GM18507 (cell line): Measurements from ENCODE around the gene SAMHD1.
"Not testable (repeated sequence)": the region's sequence is repeated elsewhere in the genome, so short reads cannot be mapped to it uniquely, and the experiment has no call there.

Source experiments
- DNase-seq: peaks from one replicate; pipeline ENCODE4 v3.0.0; 2011; ENCODE audit warnings: low read depth; ENCODE audit not compliant: insufficient read length; ENCODE audit errors: extremely low spot score
- FAIRE-seq: peaks from 2 replicates; lab custom pipeline; 2011; peaks lifted over from hg19 to GRCh38; lab: Jason Lieb, UNC

SAMHD1 gene

GRCh38 chr20:36957875-36958667 lies 6.6 kb upstream of the SAMHD1 start:
- no peak for FAIRE-seq
- DNase-seq, result no peak

- FAIRE-seq (no peak), DNase-seq (no peak)
These were observed 5.2 kb upstream of the SAMHD1 start for GRCh38 chr20:36956674-36957073.

- DNase-seq (no peak), FAIRE-seq (no peak)
These were observed 4.5 kb upstream of the SAMHD1 start for GRCh38 chr20:36956016-36956415.

GRCh38 chr20:36951979-36952738 lies 651 bp upstream of the SAMHD1 start:
- no peak for DNase-seq
- no peak for FAIRE-seq

GRCh38 chr20:36950414-36951197 lies 902 bp downstream of the SAMHD1 start:
- no peak for DNase-seq
- FAIRE-seq, result no peak

GRCh38 chr20:36941401-36941835 lies 10.1 kb downstream of the SAMHD1 start:
- DNase-seq, result no peak
- FAIRE-seq, result no peak

GRCh38 chr20:36937402-36937770 lies 14.1 kb downstream of the SAMHD1 start:
- no peak for FAIRE-seq
- DNase-seq, result no peak

GRCh38 chr20:36936761-36937401 lies 14.6 kb downstream of the SAMHD1 start:
- FAIRE-seq, DNase-seq: not testable (repeated sequence)

GRCh38 chr20:36936341-36936740 lies 15.2 kb downstream of the SAMHD1 start:
- no peak for FAIRE-seq

GRCh38 chr20:36933571-36933970 lies 17.9 kb downstream of the SAMHD1 start:
- not testable (repeated sequence) for FAIRE-seq, DNase-seq

More at GRCh38 chr20:36936341-36936740, 15.2 kb downstream of the SAMHD1 start:
- DNase-seq, result no peak

- FAIRE-seq, result no peak
- no peak for DNase-seq
These were observed 18.8 kb downstream of the SAMHD1 start for GRCh38 chr20:36932476-36933426.

- DNase-seq, FAIRE-seq: not testable (repeated sequence)
These were observed 19.4 kb downstream of the SAMHD1 start for GRCh38 chr20:36932067-36932466.

GRCh38 chr20:36929691-36930090 lies 21.8 kb downstream of the SAMHD1 start:
- DNase-seq (no peak), FAIRE-seq (no peak)

- FAIRE-seq (no peak), DNase-seq (no peak)
These were observed 22.2 kb downstream of the SAMHD1 start for GRCh38 chr20:36929290-36929689.

GRCh38 chr20:36927704-36928103 lies 23.8 kb downstream of the SAMHD1 start:
- no peak for FAIRE-seq
- no peak for DNase-seq

GRCh38 chr20:36926653-36927200 lies 24.8 kb downstream of the SAMHD1 start:
- FAIRE-seq (no peak), DNase-seq (no peak)

- DNase-seq (no peak), FAIRE-seq (no peak)
These were observed 26.3 kb downstream of the SAMHD1 start for GRCh38 chr20:36925234-36925633.
